ENCODE results near the gene VILL. TPM values are rescaled to one million over a fixed set of nuclear protein-coding genes. Genes with fewer than 3 reads are reported as not detected.

VILL gene
- 10 to 100 TPM in 3 of 4 donors, 1 to 10 TPM in 1; 8.2 to 16.3 (median 12.2) TPM for polyA plus RNA-seq (ENCODE audit: insufficient read length in 4 of 4)

GRCh38 chr3:37990527-37990926 lies at the start of gene VILL:
TSS of gene VILL (plus strand) at chr3:37990786. CDS start at chr3:37993673, 2,887 bp downstream.
- DNase-seq (ENCODE audit: low read depth in 4 of 4, low spot score in 3 of 4), result no peak

DNA sequence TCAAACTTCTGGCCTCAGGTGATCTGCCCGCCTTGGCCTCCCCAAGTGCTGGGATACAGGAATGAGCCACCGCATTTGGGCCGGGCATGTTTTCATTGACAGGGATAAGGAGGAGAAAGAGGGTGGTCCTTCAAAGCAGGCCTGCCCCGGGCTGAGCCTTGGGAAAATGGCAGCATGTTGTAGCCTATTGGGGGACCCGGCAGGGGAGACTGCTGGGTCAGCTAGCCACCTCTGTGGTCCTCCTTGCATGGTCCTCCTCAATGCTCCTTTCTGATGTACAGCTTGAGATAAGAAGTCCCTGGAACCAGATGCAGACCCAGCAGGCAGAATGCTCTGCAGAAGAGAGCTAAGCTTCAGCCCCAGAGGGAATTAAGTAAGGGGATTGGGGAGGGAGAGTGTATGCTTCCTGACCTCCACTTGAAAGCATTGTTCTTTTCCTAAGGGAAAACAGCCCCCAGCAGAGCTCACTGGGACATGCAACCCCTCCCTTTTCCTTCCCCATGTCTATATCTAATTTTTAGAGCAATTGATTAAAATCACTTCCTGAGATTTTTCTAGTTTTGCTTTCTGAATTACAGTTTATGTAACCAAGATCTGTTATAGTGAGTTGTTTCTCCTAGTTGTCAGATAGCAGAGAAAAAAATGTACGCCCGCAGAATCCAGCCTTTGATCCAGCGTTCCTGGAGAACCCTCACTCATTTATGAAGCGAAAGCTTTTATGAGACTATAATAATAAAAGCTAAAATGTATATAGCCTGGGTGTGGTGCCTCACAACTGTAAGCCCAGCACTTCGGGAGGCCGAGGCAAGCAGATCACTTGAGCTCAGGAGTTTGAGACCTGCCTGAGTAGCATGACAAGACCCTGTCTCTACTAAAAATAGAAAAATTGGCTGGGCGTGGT lies 48.7 kb upstream of the VILL start:
- DNase-seq (ENCODE audit: low read depth in 4 of 4, low spot score in 3 of 4), result no peak

DNA sequence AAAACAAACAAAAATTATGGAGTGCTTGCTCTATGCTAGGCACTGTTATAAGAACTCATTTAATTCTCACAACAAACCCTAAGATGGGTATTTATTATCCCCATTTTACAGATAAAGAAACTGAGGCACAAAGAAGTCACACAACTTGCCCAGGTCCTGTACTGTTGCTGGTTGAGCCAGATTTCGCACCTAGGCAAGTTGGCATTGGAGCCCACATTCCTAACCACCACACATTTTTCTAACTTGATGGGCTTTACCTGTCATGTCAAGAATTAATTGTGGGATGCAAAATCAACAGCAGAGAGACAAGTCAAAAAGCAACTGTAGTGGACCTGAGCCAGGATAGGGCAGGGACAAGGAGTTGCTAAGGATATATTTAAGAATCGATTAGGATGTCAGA lies 47.9 kb upstream of the VILL start:
- no peak for DNase-seq (ENCODE audit: low read depth in 4 of 4, low spot score in 3 of 4)

DNA sequence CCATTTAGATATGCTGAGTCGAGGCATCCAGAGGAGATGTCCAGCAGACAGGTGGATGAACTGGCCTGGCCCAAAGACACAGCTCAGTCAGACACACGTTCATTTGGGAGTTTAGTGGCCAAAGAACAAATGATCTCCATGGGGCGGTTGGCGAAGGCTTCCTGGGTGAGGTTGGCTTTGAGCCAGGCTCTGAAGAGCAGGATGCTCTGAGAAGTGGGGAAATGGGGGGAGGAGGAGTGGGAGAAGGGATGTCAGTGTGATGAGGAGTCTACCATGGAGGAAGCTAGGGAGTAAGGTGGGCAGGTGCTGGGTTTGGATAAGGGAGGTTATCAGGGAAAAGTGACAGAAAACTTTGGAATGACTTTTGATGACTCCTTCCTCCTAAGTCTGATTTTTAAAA lies 47.5 kb upstream of the VILL start:
- no peak for DNase-seq (ENCODE audit: low read depth in 4 of 4, low spot score in 3 of 4)

GRCh38 chr3:37943631-37944314 lies 46.8 kb upstream of the VILL start:
- no peak for DNase-seq (ENCODE audit: low read depth in 4 of 4, low spot score in 3 of 4)

- DNase-seq (ENCODE audit: low read depth in 4 of 4, low spot score in 3 of 4), result no peak
Observed at GRCh38 chr3:37944391-37944842, 46.2 kb upstream of the VILL start.

GRCh38 chr3:37945156-37945806 lies 45.3 kb upstream of the VILL start:
- DNase-seq (ENCODE audit: low read depth in 4 of 4, low spot score in 3 of 4), result no peak

DNA sequence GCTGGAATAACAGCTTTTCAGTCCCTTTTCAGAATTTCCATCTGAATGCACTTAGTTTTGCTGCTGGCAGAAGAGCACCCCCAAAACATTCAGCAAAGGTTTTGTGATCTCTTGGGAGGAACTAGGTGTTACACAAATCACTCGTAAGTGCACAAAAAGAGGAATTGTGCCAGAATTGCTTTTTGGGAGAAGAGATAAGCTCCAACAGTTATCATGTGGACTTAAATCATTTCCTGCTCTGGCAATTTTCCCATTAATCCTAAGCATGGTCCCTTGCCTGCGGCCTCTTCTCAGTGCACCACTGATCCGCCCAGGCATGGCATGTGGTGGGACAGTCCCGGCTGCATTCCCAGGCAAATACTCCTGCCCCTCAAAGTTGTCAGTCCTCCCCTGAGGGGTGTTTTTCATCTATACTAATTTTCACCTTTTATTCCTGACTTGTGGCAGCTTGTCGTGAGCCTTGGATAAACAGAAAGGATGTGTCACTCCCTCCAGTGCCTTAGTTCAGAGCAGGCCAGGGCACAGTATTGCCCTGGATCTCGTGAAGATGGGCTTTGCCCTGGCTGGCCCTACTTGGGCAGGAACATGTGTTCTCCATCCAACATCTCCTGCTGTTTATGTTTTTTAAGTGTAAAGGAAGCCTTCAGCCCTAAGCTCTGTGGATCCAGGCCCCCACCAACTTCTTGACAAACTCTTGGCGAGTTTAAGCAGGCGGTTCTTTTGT lies 44.6 kb upstream of the VILL start:
- DNase-seq (ENCODE audit: low read depth in 4 of 4, low spot score in 3 of 4), result no peak

GRCh38 chr3:37946531-37946889 lies 44.1 kb upstream of the VILL start:
- DNase-seq (ENCODE audit: low read depth in 4 of 4, low spot score in 3 of 4), result no peak

GRCh38 chr3:37949866-37950265 lies 40.7 kb upstream of the VILL start:
- DNase-seq (ENCODE audit: low read depth in 4 of 4, low spot score in 3 of 4), result no peak

DNA sequence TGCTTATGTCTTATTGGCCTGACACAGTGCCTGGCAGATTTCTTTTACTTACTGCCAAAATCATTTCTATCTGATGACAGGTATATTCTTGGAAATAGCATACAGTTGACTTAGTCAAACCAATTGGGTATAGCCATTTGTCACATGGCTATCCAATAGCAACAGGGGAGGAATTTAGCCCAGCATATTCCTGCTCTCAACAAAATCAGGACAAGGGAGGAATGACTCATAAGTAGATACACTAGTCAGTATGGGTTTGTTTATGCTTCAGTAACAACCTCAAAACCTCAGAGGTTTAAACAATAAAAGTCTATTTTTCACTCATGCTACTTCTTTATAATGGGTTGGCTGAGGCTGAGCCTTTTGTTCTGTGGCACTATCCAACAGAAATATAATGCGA lies 38.0 kb upstream of the VILL start:
- DNase-seq (ENCODE audit: low read depth in 4 of 4, low spot score in 3 of 4), result no peak

DNA sequence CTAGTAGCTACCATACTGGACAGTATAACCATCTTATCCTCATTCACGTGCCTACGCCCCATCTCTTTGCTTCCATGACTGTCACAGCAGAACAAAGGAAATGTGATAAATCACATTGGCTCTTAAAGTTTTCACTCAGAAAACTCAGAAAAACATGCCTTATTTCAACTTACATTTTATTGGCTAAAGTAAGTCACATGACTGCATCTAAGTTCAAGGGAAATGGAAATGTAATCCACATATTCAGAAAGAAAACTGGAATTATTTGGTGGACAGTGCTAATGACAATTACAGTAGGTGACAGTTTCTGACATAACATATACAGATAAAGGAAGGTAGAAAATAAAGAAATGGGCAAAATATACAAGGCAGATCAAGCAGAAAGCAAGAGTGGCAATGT lies 37.4 kb upstream of the VILL start:
- DNase-seq (ENCODE audit: low read depth in 4 of 4, low spot score in 3 of 4), result no peak

DNA sequence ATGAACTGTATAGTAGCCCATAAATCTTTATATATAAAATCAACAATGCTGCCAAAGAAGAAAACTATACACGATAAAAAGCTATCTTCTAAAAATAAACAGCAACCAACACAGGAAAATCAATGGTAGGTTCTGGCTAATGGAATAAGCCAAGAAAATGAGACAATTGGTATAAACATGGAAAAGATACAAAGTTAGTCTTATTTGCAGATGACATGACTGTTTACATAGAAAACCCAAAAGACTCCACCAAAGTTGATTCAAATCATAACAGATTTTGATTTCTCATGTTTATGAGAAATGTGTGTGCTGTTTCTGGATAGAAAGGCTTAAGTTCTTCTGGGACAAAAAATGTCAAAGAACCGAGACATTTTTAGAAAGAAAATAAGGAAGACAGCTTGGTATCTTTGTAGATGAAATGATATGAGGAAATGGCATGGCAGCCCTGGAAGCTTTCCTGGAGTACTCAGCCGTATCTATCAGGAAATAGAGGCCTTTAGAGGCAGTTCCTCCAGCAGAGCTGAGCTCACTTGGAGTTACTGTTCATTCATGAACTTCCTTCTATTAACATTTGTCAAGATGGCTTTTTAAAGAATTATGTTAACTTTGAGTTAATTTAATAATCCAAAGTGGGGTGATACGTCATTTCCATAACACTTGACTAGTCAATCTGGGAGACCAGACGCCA lies 36.7 kb upstream of the VILL start:
- DNase-seq (ENCODE audit: low read depth in 4 of 4, low spot score in 3 of 4), result no peak

DNA sequence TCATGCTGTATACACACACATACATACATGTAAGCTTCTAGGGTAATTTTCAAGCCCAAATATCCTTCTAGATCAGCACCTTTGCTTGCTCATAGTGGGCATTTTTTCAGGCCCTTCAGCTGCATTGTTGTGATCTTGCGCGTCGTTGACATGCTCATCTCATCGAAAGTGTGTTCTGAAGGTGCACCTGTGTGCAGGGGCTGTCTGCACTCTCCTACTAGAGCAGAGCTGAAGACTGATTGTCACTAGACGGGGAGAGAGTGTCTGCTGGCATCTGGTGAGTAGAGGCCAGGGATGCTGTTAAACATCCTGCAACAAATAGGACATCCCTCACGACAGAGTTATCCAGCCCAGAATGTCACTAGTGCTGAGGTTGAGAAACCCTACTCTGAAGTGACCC lies 35.7 kb upstream of the VILL start:
- no peak for DNase-seq (ENCODE audit: low read depth in 4 of 4, low spot score in 3 of 4)

DNA sequence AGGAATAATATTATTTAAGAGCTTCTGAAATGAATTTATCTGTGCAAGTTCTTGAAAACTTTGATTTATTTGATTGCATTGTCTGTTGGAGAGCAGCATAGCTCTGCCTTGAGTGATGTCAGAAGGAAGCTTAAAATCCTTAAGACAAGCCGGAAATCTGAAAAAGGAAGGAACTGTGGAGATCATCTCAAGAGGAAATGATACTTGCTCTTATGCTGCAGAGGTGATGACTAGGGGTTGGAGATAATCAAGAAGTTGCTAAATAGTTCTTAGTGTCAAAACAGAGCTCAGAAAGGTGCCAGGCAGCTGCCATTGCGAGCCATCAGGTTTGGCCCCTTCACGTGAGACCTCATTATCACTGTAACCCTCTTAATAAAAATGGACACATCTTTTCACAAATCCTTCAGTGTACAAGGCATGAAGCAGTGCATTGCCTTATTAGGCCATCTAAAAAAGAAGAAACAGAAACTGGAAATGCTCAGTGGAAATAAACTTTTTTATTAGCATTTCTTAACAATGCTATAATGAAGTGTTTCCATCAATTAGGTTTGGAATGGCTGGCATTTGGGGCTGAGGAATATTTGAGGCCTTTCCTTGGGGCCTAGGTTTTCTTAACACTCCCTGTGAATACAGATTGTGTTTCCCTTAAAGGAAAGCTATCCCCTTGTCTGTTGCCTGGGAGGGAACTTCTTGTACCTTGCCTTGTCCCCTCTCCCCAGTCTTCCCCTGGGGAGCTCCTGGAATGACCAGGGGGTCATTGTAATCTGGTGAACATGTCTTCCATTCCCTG lies 34.5 kb upstream of the VILL start:
- no peak for DNase-seq (ENCODE audit: low read depth in 4 of 4, low spot score in 3 of 4)

DNA sequence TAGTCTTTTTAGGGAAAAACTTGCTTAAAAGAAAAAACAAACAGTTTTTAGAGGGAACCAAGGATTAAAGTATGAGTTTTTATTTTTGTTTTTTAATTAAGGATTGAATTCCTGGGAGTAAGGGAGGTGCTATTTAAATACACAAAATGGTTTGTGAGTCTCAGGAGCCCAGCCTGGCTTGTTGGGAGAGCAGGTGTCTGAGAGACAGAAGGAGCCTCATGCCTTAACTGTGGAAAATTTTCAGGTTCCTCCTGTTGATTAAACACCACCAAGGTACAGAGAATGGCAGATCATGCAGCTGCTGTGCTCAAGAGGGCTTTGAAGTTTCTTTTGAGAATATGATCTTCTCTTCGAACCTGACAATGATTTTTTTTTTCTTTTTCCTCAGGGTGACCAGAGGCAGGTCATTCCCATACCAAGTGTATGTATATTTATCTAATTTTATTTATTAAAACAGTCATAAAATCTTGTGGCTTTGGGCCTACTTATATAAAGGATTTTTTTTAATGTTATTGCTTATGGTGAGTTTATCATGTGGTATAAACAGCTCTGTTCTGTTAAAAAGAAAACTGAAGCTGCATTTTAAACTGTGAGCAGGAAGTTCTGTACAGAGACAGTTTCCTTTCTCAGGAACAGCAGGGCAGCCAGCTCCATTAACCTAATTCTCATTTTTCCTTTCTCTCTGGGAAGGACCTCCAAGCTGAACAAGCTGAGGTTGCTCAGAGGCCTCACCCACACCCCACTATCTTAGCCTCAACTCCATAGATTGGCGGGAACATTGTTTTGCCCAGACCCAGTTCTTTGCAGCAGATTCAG lies 33.7 kb upstream of the VILL start:
- DNase-seq (ENCODE audit: low read depth in 4 of 4, low spot score in 3 of 4), result no peak

DNA sequence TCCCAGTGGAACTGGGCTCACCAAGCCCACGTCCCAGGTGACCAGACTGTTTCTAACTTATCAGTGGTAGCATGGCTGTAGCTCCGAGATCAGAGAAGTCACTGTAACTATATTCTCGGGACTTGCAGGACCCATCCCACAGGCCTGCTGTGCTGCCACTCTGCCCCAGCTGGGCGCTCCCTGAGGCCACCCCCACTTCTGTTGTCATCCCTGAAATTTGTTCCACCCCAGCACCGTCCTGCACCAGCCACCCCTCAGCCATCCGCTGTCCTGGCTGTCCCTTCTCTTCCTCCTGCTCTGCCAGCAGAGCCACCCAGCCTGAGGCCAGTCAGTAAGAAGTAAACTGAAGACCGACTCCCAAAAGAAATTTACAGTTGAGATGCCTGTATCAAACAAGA lies 33.0 kb upstream of the VILL start:
- DNase-seq (ENCODE audit: low read depth in 4 of 4, low spot score in 3 of 4), result no peak

DNA sequence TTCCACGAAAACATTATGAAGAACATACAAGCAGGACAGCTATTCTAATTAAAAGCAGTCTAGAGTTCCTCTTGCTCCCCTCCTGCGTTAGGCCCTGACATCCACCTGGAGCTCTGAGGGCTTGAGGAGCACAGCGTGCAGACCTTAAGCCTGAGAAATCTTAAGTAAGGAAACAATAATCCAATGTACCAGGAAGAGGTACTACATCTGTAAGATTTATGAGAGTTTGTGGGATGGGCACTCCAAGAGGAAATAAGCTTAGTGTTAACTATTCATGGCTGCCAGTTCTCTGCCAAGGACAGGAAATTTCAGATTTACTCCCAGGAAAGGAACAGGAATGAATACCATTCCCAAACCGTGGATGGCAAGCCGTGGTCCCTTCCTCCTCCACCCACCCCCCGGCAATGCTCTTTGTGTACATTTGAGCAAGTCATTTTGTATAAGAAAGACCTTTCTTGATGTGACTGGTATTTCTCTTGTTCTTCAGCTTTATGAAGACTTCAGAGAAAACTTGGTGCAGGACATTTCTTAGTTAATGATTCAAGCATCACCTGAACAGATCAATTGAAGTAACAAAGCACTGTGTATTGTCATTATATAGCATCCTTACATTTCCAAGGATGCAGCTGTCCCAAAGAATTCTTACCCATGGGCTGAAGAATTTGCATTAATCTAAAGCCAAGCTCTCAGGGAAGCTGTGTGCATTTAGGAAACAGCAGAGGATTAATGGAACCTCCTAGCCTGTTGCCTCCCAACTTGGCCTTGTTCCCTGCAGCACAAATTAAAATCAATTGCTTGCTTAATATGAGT lies 28.8 kb upstream of the VILL start:
- DNase-seq (ENCODE audit: low read depth in 4 of 4, low spot score in 3 of 4), result no peak
